ENCODE data around the gene SGSM2.
"Not testable (repeated sequence)": the region's sequence is repeated elsewhere in the genome, so short reads cannot be mapped to it uniquely, and the experiment has no call there.

Gene SGSM2, protein sequence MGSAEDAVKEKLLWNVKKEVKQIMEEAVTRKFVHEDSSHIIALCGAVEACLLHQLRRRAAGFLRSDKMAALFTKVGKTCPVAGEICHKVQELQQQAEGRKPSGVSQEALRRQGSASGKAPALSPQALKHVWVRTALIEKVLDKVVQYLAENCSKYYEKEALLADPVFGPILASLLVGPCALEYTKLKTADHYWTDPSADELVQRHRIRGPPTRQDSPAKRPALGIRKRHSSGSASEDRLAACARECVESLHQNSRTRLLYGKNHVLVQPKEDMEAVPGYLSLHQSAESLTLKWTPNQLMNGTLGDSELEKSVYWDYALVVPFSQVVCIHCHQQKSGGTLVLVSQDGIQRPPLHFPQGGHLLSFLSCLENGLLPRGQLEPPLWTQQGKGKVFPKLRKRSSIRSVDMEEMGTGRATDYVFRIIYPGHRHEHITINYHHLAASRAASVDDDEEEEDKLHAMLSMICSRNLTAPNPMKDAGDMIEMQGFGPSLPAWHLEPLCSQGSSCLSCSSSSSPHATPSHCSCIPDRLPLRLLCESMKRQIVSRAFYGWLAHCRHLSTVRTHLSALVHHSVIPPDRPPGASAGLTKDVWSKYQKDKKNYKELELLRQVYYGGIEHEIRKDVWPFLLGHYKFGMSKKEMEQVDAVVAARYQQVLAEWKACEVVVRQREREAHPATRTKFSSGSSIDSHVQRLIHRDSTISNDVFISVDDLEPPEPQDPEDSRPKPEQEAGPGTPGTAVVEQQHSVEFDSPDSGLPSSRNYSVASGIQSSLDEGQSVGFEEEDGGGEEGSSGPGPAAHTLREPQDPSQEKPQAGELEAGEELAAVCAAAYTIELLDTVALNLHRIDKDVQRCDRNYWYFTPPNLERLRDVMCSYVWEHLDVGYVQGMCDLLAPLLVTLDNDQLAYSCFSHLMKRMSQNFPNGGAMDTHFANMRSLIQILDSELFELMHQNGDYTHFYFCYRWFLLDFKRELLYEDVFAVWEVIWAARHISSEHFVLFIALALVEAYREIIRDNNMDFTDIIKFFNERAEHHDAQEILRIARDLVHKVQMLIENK

DNA sequence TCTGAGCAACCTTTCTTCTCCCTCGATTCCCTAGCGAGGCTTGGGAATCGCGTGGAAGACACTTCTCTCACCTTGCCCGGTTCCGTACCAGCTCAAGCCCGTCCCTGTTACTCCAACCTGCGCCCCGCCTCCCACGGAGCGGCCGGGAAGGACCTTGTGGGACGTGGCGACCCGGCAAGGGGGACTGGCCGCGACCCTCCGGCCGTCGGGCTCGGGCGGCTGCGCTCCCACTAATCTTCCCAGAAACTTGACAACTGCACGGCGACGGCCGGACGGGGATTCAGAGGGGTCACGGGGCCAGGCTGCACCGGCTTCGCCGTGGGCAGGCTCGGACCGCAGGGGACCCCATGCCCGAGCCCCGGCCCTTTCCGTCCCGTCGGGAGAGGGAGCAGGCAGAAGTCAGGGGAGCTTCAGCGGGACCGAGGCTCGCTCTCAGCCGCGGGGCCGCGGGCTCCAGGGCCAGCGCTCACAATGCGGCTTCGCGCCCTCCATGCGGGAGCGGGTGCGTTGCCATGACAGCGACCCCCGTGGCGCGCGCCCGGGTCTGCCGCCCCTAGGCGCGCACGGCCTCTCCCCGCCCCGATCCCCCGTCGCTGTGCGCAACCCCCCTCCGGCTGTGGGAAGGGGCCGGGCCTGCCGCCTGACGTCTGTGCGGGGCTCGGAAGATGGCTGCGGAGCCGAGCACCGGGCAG lies at the start of gene SGSM2:
Gene SGSM2 (plus strand): TSS at position 650 of the 692 bp plus-strand sequence. CDS start 188 bp downstream, outside the sequence.
- DNase-seq: no peak

DNA sequence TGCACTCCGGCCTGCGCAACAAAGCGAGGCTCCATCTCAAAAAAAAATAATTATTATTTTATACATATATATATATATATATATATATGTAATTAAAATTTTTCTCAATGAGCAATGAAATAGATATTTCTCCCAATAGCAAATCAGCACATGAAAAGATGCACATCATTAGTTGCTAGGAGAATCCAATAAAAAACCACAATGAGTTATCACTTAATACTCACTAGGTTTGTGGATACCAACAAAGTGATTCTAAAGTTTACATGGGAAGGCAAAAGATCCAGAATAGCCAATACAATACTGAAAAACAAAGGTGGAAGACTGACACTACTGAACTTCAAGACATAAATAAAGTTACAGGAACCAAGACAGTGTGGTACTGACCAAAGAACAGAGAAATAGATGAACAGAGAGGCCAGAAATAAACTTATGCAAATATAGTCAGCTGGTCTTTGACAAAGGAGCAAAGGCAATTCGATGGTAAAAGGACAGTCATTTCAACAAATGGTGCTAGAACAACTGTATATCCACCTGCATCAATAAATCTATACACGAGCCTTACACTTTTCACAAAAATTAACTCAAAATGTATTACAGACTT lies 47.3 kb upstream of the SGSM2 start:
- no peak for DNase-seq

DNA sequence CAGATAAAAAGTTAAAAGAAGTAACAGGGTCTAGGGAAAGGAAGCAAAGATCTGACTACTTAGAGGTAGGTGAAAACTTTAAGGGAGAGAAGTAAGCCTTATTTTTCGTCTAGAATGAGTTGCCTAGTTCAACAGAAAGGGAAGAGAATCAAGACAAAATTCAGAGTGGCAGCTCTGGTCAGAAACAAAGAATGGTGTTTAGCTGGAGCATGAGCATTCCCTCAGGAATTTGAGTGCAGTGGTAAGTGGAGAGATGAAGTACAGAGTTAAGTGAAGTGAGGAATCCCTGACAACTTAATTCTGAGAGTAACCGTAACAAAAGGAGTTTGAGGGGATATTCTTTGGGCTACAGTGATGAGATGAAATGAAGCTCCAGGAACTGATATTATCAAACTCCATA lies 45.2 kb upstream of the SGSM2 start:
- no peak for DNase-seq

DNA sequence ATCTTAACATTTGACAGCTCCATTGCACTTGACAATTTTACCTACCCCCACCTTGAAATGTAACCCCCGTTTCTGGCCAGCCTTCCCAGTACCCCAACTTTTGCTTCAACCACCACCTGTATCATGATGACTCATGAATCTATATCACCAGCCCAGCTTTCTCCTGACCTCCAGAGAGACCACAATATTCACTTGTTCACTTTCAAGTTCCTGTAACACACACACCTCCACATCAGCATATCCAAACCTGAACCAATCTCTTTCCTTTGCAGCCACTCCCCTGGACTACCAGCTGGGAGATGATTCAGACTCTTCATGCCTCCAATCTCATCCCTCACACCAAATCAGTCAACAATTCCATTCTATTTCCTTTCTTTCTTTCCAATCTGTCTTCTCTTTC lies 41.7 kb upstream of the SGSM2 start:
- DNase-seq: no peak

DNA sequence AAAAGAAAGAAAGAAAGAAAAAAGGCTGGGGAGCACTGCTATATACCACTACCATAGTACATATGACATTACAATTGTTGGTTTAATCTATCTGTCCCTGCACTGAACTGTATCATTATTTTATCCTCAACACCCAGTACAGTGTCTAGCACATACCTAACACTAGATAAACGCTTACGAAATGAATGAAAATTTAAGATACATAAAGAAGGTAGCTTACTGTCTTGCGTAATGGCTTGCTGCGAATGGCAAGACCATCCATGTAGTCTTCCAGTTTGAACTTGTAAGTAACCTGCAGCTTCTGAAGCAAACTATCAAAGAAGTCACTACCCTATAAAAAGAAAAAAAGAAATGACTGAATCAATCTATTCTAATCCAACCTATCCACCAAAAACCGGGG lies 40.3 kb upstream of the SGSM2 start:
- DNase-seq: no peak

DNA sequence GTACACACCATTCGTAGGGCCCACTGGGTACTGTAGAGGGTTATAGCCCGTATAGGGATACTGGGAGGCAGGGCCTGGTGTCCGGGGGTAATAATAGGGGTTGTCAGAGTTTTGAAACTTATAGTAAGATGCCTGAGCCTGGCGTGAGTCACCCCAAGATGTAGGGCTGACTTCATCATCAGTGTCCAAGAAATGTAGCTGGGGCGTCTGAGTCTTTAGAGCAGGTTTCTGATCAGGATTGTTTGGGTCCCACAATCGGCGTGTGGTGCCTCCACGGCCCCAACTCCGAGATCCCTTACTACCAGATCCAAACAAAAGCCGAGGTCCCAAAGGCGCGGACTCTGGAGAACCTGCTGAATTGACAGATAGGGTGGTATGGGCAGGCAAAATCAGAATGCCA lies 38.2 kb upstream of the SGSM2 start:
- DNase-seq: no peak

DNA sequence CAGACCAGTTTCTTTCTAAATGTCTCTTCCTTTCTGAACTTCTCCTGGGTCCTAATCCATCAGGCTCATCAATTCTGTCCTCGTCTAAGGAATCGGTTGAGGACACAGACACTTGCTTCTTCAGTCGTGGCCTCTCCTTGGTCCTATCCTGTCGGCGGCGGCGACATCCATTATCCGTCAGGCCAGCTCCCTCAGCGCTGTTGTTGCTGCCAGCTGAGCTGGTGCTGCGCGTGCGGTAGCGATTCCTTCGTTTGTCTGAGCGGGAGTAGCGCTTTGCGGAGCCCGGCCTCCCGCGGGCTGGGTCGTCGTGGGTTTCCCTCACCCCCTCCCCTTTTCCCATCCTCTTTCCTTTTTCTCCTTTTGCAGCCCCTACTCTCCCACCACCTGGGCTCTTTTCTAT lies 37.5 kb upstream of the SGSM2 start:
- DNase-seq: no peak

DNA sequence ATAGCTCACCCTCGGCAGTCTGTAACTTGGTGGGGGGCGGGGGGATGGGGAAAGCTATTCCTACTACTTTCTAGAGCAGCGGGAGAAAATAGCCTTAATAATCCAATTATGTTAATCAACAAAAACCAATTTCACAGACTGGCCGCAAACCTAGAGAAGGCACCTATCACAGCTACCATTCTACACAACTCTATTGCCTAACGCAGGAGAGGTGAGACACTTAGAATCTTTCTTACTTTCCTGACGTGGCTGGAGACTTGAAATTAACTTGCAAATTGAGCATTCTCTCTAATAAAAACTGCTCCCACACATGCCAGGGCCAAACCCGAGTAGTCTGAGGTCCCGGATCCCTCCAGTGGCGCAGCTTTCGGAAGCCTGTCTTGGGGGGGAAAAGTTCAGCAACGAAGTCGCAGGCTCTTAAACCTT lies 34.5 kb upstream of the SGSM2 start:
- DNase-seq: no peak

DNA sequence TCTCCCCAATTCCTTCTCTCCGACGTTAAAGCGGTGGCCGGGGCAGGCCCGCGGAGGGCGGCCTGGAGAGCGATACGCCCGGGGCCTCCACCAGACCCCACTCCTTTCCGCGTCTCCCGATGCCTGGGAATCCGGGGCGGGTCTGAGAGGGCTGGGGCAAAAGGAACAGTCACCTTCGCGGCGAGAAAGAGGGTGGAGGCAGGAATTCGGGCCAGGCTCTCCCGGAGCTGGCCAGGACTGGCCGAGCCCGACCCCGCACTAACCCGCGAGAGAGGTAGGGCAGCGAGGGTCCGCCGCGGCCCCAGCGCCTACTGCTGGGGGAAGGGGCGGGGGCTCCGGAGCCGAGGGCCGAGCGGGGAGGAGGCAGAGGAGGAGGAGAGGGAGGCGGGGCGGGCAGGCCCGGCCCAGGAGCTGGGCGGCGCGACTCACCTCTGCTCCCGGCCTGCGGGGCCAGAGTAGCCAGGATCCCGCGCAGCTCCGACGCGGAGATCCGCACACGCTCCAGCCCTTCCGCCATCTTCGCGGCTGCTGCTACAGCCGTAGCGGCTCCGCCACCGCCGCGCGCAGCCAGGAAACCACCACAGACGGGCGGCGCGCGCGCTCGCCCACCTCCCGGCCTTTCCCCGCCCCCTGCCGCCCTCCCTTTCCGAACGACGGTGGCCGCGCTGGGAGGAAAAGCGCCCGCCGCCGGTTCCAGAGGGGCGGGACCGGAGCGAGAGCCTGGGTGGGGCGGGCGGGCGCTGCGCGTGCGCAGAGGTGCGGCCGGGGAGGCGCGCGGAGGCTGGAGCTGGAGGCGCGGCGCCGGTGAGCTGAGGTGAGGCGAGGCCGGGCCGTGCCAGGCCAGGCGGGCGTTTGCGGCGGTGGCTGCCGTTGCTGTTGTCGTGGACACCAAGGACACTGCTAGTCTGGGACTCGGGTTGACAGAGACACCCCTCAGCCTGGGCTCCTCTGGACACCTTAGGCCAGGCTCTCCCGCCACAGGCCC lies 33.8 kb upstream of the SGSM2 start, which contains the start of the genes SMG6 and SRR:
Gene SMG6 (minus strand): TSS at position 582 of the 985 bp plus-strand sequence. CDS start 65 bp downstream, at position 517.
Gene SRR (plus strand): TSS at position 747 of the 985 bp plus-strand sequence. CDS start 11,611 bp downstream, outside the sequence.
- peak; percentile 73 for DNase-seq

DNA sequence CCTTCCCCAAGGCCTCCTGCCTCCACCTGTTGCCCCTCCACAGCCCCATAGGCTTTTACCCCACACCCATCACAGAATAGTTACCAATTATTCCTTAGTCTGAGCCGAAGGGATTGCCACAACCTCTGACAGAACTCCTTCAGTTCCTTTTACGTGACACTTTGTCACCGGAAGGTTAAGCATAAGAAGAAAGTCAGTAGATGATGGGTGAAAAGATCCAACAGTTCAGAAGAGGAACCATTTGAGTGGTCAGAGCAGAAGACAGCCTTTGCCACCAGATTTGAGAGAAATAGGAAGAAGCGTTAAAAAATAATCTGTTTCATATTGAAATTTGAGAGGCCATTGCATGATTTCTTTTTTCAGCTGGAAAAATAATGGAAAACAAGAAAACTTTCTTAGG lies 32.4 kb upstream of the SGSM2 start:
- no peak for DNase-seq

DNA sequence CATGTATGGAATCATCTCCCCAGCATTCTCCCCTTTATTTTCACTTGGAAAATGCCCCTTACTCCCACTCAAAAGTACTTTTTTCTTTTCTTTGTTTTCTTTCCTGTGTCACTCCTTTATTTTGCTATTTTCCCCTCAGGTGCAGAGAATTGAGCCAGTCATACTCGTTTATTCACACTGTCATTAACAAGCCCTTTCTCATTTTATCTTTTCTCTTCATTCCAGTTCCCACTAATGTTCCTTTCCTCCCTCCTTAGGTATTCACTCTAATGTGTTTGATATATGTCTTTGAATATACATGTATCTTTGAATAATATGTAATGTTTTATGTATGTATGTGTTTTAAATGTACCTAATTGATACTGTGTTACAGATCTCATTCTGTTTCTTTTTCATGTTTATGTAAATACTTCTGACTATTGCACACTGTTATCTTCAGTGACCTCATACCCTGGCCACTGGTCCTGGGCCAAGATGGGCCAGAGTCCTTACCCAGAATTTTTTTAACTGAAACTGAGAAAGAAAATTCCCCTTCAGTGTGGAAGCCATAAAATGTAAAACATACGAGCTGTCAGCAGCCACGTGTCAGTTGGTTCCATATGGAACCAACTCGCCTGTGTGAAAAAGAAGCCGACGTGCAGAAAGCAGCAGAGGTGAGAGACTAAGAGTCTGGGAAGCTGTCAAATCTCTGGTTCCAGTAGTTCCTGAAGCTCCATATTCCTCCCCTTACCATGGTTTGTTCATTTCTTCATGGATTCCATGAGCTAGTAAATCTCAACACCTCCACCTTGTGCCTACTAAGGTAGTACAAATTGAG lies 27.8 kb upstream of the SGSM2 start:
- DNase-seq: no peak

DNA sequence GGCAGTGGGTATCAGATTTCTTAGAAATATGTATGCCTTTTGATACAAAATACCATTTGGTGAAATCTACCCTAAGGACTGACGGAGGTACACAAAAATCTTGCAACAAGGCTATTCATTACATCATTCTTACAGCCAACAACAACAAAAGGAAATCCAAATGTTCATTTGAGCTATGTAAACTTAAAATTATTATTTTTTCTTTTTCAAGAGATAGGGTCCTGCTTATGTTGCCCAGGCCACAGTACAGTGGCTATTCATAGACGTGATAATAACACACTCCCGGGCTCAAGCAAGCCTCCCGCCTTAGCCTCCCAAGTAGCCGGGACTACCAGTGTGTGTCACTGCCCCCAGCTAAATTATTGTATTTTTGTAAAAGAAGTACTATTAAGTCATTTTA lies 24.6 kb upstream of the SGSM2 start:
- DNase-seq: no peak

DNA sequence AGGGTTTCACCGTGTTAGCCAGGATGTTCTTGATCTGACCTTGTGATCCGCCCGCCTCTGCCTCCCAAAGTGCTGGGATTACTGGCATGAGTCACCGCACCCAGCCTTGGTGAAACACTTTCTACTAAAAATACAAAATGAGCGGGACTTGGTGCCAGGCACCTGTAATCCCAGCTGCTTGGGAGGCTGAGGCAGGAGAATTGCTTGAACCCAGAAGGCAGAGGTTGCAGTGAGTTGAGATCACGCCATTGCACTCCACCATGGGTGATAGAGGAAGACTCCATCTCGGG lies 20.4 kb upstream of the SGSM2 start:
- not testable (repeated sequence) for DNase-seq

DNA sequence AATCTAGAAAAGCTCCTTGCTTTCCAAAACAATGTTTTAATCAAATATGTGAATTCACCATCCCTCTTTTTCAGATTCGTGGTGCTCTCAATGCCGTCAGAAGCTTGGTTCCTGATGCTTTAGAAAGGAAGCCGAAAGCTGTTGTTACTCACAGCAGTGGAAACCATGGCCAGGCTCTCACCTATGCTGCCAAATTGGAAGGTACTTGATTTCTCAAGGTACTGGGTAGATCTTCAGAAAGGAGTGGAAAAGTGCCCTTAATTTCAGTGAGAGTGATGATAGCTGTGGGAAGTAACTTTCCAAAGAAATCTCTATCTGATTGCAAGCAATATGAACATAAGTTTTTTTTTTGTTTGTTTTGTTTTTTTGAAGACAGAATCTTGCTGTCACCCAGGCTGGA lies 19.5 kb upstream of the SGSM2 start:
- DNase-seq: no peak

DNA sequence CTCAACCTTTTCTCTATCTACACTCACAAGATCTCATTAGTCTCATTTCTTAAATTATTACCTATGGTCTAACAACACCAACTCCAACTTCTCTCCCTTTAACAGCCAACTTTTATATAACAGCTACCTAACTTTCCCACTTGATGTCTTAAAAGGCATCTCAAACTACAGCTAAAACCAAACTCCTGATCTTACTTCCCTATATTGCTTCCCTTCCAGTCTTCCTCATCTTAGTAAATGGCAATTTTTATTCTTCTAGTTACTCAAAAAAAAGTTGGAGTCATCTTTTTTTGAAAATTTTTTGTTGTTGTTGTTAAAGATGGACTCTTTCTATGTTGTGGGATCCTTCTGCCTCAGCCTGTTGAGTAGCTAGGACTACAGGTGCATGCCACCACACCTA lies 18.2 kb upstream of the SGSM2 start:
- DNase-seq: no peak

DNA sequence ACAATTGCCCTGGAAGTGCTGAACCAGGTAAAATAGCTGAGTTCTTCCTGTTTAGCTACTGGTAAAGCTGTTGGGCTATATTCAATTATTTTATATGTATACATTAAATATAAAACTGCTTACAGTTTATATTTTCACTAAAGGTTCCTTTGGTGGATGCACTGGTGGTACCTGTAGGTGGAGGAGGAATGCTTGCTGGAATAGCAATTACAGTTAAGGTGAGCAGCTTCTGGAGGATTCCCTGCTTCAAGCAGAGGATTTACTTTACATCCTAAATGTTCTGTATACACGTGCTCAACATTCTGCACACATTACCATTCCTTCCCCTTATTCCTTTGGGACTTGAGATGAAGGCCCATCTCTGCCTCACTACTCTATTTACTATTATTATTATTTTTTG lies 15.9 kb upstream of the SGSM2 start:
- DNase-seq: no peak

DNA sequence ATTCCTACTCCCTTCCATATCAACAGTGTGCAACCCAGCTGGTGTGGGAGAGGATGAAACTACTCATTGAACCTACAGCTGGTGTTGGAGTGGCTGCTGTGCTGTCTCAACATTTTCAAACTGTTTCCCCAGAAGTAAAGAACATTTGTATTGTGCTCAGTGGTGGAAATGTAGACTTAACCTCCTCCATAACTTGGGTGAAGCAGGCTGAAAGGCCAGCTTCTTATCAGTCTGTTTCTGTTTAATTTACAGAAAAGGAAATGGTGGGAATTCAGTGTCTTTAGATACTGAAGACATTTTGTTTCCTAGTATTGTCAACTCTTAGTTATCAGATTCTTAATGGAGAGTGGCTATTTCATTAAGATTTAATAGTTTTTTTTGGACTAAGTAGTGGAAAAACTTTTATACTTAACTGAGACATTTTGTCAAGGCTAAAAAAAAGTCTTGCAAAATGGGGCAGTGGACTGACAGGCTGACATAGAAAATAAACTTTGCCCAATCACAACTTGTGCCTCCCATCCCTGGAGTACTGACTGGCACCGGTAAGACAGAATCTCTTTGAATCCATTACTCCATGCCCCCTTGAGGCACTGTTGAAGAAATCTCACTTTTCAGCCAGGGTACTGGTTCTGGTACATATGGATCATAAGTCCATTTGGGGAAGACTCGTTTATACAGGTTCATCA lies 13.5 kb upstream of the SGSM2 start:
- no peak for DNase-seq

DNA sequence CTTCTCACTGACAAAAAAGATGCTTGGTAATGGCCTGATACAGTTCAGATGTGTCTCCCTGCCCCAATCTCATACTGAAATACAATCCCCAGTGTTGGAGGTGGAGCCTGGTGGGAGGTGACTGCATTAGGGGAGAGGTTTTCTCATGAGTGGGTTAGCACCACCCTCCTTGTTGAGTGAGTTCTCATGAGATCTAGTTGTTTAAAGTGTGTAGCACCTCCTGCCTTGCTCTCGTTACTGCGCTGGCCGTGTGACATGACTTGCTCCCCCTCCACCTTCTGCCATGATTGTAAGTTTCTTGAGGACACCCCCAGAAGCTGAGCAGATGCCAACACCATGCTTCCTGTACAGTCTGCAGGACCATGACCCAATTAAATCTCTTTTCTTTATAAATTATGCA lies 6.0 kb upstream of the SGSM2 start:
- no peak for DNase-seq

DNA sequence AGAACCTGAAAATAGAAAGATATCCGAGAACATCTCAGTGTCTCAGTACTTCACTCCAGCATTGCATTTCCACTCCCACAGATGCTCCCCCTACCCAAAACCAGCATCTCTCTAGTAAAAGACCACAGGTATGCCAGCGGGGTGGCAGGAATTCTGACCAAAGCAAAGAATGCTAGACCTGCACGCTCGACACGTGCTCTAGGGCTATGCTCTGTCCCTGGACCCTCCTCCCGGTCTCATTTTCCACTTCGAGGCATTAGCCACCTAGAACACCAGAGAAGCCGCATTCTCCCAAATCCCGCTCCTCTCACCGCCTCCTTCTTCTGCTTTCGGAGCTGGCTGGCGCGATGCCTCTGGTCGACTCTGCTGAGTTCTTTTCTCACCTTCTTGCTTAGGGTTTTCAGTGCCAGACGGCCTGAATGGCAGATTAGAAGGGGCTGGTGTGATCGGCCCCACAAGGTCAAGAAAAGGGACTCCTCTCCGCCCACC lies 1.5 kb upstream of the SGSM2 start:
- DNase-seq: no peak

Measured in NK-92 treated with Interleukin-12 subunit alpha and Interleukin-12 subunit beta, amount 100 ng/mL, for 24 hours (cell line).